Left renal cortex interstitium (tissue), 4 donors: ENCODE results near the gene VSTM2B. TPM values are rescaled to one million over a fixed set of nuclear protein-coding genes. Genes with fewer than 3 reads are reported as not detected.

ENCODE experiments used
- DNase-seq, 4 donors: peaks; one replicate each; pipeline ENCODE4 v3.0.0-alpha.2; 2013; ENCODE audit warnings: low read depth in 4 of 4, low spot score in 2 of 4, missing footprints in 1 of 4
- polyA plus RNA-seq, 4 donors: library from polyadenylated mRNA; unstranded; fragments of 120-200 nt; gene quantifications; one replicate each; pipeline ENCODE4 v1.2.1, GENCODE V29; 2013; ENCODE audit not compliant: insufficient read length in 4 of 4

VSTM2B gene
- polyA plus RNA-seq, 4 donors: 0.32 to 1.2 (median 0.40) TPM

DNA sequence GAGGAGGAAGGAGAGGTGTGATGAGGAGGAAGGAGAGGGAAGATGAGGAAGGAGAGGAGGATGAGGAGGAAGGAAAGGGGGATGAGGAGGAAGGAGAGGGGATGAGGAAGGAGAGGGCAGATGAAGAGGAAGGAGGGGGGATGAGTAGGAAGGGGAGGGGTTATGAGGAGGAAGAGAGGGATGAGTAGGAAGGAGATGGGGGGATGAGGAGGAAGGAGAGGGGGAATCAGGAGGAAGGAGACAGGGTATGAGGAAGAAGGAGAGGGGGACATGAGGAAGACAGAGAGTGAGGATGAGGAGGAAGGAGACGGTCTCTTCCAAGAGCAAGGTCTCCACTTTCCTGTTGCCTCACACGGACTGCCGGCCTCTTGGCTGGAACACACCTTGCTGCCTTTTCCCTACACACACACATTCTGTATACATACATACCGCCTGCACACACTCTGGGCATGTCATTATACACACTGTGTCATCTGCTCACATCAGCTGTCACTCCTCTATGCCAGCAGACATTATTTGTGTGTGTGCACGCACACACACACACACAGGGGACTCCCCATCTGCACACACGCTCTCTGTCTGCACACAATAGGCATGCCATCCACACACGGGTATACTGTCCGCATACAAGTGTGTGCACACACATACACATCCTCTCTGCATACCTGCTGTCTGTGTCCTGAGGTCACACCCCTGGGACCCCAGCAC, 11.1 kb upstream of the VSTM2B start:
- no peak for DNase-seq

GRCh38 chr19:29515233-29515619, 10.6 kb upstream of the VSTM2B start:
- DNase-seq: no peak

- DNase-seq: no peak
These were observed 10.0 kb upstream of the VSTM2B start for GRCh38 chr19:29515706-29516357.

DNA sequence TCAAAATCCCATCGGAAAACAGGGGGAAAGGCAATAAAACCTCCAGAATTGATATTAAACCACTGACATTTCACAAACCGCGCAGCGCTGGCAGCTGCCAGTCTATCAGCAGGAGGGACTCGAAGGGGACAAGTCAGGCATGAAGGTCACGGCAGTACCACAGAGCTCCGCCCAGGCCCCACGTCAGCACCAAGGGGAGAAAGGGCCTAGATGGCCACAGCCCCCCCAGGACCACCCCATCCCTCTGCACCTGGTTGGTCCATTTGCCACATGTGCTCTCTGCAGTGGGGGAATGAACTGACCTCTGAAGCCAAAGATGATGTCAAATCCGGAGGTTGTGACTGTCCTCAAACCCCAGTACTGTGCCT, 9.5 kb upstream of the VSTM2B start:
- no peak for DNase-seq

- no peak for DNase-seq
These were observed 8.9 kb upstream of the VSTM2B start for GRCh38 chr19:29516821-29517395.

DNA sequence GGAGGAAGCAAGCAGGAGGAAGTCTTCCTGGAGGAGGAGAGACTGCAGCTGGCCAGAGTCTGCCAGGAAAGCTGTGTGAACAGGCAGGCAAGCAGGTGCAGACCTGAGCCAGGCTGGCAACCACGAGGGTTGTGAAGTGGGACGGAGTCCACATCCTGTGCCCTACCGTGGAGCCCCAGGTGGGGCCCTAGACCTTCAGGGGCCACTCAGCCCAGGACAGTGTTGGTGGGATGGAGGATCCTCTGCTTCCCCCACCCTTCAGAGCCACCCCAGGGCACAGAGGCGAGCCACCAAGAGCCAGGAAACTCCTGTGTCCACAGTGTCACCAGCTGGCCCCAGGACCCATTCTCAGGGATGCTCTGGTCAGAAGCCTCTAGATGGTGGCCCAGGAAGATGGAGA, 8.4 kb upstream of the VSTM2B start:
- no peak for DNase-seq

DNA sequence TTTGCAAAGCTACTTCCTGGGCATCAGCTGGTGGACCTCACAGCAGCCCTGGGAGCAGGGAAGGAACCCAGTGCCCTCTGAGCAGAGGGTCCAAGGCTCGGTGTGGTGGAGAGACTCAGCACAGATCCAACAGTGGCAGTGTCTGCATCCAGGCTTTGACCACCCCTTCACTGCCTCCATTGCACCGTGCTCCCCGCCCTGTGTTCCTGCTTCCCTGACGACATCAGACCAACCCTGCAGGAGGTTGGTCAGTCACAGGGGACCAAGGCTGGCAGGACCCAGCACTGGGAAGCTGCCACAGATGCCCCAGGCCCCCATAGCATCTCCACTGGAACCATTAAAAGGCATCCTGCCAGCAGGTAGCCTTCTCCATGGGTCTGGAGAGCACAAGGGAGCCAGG, 7.8 kb upstream of the VSTM2B start:
- DNase-seq: no peak

DNA sequence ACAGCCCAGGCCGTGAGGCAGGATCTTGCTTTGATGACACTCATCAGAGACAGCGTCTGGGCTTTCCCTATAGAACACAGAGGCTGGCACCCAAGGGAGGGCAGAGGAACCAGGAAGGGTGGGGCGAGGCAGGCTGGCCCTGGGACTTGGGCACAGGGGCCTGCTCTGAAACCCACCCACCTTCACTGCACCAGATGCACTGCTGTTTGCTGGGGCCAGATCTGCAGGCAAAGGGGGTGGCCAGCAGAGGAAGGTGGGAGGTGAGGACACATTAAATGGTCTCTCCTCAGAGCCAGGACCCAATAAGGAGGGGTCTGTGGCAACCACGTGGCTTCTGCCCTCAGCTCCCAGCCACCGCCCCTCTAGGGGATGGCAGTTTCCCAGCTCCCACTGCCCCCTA, 6.6 kb upstream of the VSTM2B start:
- no peak for DNase-seq

DNA sequence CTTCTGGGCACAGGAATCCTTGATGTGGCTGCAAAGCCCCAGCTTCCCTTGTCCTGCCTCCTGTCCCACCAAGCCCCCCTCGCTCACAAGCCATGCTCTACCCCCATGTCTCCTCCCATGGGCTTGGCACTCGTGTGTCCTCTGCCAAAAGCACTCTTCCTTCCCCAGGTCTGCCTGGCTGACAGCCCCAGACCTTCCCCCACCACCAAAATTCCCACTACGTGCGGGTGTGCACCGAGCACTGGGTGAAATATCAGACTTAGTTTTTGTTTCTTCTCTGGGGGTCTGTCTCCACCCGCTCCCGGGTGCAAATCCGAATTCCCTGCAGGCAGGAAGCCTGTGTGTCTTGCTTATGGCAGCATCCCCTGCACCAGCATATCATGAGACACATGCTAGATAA, 5.9 kb upstream of the VSTM2B start:
- no peak for DNase-seq

DNA sequence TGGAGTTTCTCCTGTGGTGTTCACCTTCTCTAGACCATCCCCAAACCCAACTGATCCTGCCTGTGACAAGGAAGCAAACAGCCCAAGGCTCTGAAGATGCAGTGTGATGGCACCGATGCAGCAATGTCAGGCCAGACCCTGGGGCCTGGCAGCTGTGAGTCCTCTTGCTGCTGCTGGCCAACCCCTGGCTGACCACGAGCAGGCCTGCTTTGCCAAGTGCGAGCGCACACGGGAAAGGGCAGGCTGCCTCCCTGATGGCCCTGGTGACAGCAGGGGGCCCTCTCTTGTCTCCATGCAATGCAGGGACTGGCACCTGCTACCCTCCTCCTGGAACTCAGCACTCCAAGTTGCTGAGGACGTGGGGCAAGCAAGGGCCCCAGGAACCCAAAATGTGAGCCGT, 5.4 kb upstream of the VSTM2B start:
- no peak for DNase-seq

DNA sequence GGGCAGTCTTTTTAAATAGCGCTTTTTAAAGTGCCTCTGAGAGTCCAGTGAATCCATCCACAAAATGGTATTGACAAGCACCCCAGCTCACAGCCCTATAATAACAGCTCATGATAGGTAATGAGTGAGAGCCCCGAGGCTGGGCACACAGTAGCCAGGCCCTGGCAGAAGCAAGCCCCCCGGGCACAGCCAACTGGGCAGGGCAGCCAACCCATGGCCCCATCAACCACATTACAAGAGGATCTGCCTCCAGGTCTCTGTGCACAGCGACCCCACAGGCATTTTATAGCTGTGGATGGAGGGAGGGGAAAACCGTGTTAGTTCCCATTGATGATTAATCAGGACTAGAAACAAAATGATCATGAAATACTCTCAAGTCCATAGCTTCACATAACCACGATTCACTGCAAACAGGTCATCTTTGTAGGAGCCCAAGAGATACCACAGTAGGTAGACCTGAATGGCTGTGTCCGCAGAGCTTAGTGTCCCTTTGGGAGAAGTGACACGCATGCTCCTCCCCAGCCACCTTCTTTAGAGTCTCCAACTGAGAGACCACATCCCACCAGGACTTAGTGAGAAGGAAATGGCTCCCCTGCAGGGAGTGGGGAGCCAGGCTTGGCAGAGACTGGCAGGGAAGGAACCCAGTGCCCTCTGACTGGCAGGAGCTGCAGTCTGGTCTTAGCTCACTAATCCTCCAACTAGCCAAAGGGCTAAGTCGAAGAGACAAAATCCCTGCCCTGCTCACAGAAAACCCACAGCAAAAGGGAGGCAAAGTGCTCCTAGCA, 4.3 kb upstream of the VSTM2B start:
- no peak for DNase-seq

DNA sequence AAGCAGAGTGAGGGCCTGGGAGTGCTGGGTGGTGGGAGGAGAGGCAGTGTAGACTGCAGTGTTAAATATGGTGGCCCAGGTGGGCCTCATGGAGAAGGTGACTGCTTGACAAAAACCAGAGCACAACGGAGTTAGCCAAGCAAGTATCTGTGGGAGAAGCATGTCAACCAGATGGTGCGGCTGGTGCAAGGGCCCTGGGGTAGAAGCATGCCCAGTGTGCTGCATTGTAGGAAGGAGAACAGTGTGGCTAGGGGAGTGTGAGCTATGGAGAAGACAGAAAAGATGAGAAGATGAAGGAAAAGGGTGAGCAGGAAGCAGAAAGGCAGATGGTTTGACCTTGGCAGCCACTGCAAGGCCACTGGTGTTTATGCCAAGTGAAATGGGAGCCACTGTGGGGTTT, 2.2 kb upstream of the VSTM2B start:
- DNase-seq: no peak

DNA sequence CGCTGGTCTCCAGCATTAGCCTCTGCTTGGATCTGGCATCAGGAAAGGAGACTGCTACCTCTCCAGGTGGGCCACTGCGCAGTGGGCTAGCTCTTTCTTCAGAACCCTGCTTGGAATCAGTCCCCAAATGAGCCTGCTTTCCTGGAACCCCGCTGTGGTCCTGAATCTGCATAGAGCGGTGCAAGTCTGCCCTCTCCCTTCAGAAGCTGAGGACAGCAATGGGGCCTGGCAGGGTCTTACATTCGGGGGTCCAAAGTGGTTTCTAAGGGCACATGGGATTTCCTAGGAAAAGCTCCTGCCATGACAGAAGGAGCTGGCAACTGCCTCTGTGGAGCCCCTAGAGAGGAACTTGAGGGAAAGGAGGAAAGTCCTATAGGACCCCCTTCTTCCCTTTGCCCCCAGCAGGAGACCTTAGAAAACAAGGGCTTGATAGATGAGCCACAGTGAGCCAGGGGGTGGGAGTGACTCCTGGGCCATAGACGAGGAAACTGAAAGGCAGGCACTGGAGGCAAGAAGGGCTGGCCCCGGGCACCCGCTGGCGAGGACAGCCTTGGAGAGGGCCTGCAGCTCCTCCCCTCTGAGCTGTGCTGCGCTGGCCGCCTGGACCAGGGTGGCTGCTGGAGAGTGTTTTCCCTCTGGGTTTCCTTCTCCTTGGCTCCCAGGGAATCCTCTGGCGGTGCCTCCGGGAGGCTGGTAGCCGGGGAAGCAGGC, 1.4 kb upstream of the VSTM2B start:
- no peak for DNase-seq

GRCh38 chr19:29524912-29525831, 622 bp upstream of the VSTM2B start:
- no peak for DNase-seq

DNA sequence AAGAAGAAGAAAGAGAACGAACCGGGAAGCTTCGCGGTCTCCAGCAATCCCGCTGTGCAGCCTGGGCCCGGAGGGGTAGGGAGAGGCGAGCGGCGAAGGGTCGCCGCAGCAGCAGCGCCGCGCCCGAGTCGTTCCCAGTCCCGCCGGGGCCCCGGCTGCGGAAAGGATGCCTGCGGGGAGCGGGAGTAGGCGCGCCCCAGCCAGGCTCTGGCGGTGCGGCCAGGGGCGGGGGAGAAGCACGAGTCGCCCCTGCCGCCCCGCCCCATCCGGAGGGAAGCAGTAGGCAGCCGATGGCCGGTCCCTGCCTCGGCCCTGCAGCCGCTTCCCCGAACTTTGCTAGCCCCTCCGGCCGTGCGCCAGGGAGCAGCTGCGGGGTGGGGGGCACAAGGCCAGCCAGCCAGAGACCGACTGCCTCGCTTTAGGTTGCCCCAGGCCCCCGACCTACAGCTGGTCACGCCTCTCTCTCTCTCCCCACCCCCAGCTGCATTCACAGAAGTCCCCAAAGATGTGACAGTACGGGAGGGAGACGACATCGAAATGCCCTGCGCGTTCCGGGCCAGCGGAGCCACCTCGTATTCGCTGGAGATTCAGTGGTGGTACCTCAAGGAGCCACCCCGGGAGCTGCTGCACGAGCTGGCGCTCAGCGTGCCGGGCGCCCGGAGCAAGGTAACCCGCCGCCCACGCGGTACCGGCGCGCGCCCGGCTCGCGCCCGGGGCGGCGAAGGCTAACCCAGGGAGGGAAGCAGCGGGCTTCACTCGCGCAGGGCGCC, 1.1 kb downstream of the VSTM2B start:
- DNase-seq: no peak

DNA sequence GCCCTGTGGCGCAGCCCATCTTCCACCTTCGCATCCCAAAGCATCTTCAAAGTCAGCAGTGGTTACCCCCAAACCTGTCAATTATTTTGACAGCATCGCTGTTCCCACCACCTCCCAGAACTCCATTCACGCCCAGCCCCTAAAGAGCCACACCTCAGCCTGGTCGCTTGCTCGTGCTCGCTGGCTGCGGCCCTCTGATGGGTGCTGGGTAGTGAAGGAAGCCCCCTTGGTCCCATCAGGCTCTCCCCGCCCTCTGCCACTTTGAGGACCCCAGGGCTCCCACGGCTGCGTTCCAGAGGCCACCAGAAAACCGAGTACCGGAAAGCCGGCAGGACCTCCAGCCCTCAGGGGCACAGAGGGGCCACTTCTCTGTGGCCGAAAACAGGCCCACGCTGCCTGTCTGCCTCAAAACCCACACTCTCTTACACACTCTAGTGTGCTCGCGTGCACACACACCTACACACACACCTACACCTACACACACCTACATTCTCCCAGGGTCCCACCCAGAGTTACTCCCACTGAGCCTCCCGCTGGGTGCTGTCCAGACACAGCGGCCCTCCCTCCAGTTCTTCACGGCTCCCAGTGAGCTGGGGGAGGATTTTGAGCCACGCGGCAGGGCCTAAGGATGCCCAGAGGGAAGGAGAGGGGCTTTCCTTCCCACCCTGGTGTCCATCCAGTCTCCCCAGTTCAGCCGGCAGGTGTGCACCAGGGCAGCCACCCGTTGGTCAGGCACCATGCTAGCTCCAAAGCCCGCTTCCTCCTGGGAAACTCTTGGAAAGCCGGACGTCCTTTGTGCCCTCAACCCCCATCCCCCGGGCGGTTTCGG, 1.9 kb downstream of the VSTM2B start:
- DNase-seq: no peak

GRCh38 chr19:29528350-29528945, 2.7 kb downstream of the VSTM2B start:
- peak; percentile 47 to 69 (median 57) for DNase-seq
